Measurements from ENCODE around the gene P4HB.

The P4HB gene

GRCh38 chr17:81802856-81803643, 57.3 kb downstream of the P4HB start:
- TF ChIP-seq, protein P1, sequence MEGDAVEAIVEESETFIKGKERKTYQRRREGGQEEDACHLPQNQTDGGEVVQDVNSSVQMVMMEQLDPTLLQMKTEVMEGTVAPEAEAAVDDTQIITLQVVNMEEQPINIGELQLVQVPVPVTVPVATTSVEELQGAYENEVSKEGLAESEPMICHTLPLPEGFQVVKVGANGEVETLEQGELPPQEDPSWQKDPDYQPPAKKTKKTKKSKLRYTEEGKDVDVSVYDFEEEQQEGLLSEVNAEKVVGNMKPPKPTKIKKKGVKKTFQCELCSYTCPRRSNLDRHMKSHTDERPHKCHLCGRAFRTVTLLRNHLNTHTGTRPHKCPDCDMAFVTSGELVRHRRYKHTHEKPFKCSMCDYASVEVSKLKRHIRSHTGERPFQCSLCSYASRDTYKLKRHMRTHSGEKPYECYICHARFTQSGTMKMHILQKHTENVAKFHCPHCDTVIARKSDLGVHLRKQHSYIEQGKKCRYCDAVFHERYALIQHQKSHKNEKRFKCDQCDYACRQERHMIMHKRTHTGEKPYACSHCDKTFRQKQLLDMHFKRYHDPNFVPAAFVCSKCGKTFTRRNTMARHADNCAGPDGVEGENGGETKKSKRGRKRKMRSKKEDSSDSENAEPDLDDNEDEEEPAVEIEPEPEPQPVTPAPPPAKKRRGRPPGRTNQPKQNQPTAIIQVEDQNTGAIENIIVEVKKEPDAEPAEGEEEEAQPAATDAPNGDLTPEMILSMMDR (IDR thresholded peaks at IDR 0.05; ENCODE audit: low read depth, low read length, missing control alignments): no peak
- Histone ChIP-seq H3K27ac (no peak overlapping the region), H3K4me3 (ENCODE audit: low read depth, low read length) (no peak overlapping the region), H3K36me3 (replicated peaks) (no peaks in the 10 kb centered on the region), H3K27me3 (replicated peaks) (peaks cover 58% of the 10 kb centered on the region)
- in situ Hi-C loops (cut with HindIII; ENCODE audit: low pct_ligation_motif_present, low sequenced_read_pairs): no loop called here
- DNase-seq: no peak

GRCh38 chr17:81802048-81802758, 58.1 kb downstream of the P4HB start:
- TF ChIP-seq, protein P1 (IDR thresholded peaks at IDR 0.05; ENCODE audit: low read depth, low read length, missing control alignments): no peak
- H3K36me3 ChIP-seq (replicated peaks): no peaks in the 10 kb centered on the region
- H3K4me3 ChIP-seq (ENCODE audit: low read depth, low read length): no peak overlapping the region
- DNase-seq: no peak
- in situ Hi-C loops (cut with HindIII; ENCODE audit: low pct_ligation_motif_present, low sequenced_read_pairs): no loop called here
- H3K27me3 ChIP-seq (replicated peaks): peaks cover 54% of the 10 kb centered on the region
- no peak overlapping the region for H3K27ac ChIP-seq

DNA sequence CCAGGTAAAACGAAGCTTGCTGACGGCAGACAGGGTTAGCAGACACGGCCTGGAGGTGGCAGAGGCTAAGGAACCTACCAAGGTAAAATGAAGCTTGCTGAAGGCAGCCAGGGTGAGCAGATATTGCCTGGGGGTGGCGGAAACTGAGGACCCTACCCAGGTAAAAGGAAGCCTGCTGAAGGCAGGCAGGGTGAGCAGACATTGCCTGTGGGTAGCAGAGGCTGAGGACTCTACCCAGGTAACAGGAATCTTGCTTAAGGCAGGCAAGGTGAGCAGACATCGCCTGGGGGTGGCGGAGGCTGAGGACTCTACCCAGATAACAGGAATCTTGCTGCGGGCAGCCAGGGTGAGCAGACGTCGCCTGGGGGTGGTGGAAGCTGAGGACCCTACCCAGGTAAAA, 59.0 kb downstream of the P4HB start:
- H3K27me3 ChIP-seq (replicated peaks): peaks cover 46% of the 10 kb centered on the region
- TF ChIP-seq, protein P1 (IDR thresholded peaks at IDR 0.05; ENCODE audit: low read depth, low read length, missing control alignments): no peak
- H3K27ac ChIP-seq: no peak overlapping the region
- H3K4me3 ChIP-seq (ENCODE audit: low read depth, low read length): no peak overlapping the region
- in situ Hi-C loops (cut with HindIII; ENCODE audit: low pct_ligation_motif_present, low sequenced_read_pairs): no loop called here
- no peaks in the 10 kb centered on the region for H3K36me3 ChIP-seq (replicated peaks)
- DNase-seq: no peak

- TF ChIP-seq, protein P1 (IDR thresholded peaks at IDR 0.05; ENCODE audit: low read depth, low read length, missing control alignments): no peak
- DNase-seq: no peak
- H3K27me3 ChIP-seq (replicated peaks): no peaks in the 10 kb centered on the region
- H3K27ac ChIP-seq: no peak overlapping the region
- in situ Hi-C loops (cut with HindIII; ENCODE audit: low pct_ligation_motif_present, low sequenced_read_pairs): no loop called here
- no peaks in the 10 kb centered on the region for H3K36me3 ChIP-seq (replicated peaks)
- no peak overlapping the region for H3K4me3 ChIP-seq (ENCODE audit: low read depth, low read length)
These were observed 65.8 kb downstream of the P4HB start for GRCh38 chr17:81794509-81794908.

GRCh38 chr17:81794074-81794476, 66.3 kb downstream of the P4HB start:
- no peak for DNase-seq
- TF ChIP-seq, protein P1 (IDR thresholded peaks at IDR 0.05; ENCODE audit: low read depth, low read length, missing control alignments): no peak
- Histone ChIP-seq H3K27ac (no peak overlapping the region), H3K27me3 (replicated peaks) (no peaks in the 10 kb centered on the region), H3K4me3 (ENCODE audit: low read depth, low read length) (no peak overlapping the region), H3K36me3 (replicated peaks) (no peaks in the 10 kb centered on the region)
- in situ Hi-C loops (cut with HindIII; ENCODE audit: low pct_ligation_motif_present, low sequenced_read_pairs): no loop called here
